HG03045 (cell line): ENCODE data around the gene PRDM11.
A peak's percentile ranks its signal among the peaks of the same experiment; 100 is the strongest.

Source experiments
- ATAC-seq: cut with Tn5 transposase; IDR thresholded peaks from one replicate; pipeline ENCODE4 v1.9.1; 2021; ENCODE audit warnings: mild to moderate bottlenecking, moderate library complexity; ENCODE audit not compliant: unreplicated experiment

The PRDM11 gene

DNA sequence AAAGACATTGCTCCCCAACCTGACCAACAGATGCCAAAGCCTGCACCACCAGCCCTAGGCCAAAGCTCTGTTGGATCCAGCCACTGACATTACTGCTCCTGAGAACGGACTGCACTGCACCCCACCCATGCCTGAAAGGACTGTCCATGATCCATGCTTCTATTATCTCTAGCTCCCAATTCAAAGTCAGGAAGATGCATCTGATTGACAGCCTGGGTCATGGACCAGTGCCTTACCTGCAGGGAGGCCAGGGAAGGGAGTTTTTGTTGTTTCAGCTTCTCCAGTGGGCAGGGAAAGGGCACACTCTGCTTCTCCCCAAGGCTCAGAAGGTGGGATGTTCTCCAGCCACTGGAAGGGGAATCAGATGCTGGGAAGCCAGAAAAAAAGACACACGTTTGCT is 4.8 kb upstream of the PRDM11 start:
- ATAC-seq = no peak

DNA sequence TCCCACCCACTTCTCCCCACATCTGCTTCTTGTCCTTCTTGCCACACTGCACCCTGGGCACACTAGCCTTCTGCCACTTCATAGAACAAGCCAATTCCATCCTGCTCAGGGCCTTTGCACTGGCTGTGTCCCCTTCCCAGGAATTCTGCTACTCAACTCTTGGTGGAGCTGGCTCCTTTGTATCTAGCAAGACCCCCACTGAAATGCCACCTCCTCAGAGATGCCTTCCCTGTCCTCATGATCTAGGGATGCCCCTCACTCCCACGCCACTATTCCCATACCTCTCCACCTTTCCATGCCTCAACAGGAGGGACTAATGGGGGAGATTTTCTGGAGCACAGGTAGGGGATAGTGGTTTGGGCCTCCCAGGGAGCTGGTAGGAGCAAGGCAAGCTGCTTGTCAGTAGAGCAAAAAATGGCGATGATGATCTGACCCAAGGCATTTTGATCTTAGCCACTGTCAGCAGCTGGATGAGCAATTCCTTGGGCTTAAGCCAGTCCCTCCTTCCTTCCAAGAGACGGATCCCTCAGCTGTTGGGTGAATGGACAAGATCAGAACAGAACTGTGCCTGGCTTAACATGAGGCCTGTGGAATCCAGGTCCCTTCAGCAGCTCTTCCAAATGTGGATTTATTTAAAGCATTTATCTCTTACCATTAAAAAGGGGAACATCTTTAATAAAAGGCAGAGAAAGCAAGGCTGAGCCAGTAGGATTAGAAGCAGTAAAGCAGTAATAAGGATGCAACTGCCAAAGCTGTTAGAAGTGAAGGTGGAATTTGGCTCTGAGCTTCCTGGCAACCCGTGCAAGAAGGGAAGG is 4.0 kb upstream of the PRDM11 start:
- no peak for ATAC-seq

GRCh38 chr11:45143494-45143893 is 2.9 kb upstream of the PRDM11 start:
- ATAC-seq = no peak

GRCh38 chr11:45144126-45145082 is 2.0 kb upstream of the PRDM11 start:
- ATAC-seq = no peak

GRCh38 chr11:45145083-45145378 is 1.4 kb upstream of the PRDM11 start:
- ATAC-seq = no peak

GRCh38 chr11:45145379-45146071 is 914 bp upstream of the PRDM11 start:
- no peak for ATAC-seq

DNA sequence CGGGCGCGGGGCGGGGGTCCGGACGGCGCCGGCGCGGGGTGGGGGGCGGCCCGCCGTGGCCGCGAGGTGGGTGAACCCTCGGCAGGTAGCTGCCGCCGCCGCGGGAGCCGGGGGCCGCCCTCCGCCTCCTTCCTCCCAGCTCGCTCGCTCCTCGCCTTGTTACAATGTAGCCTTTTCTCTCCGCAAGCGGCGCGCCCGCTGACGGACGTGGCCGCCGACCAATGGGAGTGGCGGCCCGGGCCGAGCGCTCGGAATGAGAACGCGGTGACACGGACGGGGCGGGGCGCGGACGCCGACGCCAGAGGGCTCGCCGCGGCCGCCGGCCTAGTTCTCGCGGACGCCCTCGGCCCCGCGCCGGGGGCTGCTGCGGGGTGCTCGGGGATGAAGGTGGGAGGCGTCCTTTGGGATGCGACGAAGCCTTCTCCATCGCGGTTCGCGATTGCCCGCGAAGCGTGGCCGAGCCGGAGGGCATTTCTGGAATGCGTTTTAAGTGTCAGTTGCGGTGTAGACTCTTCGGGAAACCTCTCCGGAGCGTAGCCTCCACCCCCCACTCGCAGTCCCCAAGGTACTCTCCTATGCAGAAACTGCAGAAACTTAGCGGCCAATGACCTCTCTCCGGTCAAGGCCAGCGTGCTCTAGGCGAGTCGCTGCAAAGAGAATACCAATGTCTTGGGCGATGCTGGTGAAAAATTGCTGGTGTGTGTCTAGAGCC is 734 bp downstream of the PRDM11 start:
- ATAC-seq = peak; percentile 98

DNA sequence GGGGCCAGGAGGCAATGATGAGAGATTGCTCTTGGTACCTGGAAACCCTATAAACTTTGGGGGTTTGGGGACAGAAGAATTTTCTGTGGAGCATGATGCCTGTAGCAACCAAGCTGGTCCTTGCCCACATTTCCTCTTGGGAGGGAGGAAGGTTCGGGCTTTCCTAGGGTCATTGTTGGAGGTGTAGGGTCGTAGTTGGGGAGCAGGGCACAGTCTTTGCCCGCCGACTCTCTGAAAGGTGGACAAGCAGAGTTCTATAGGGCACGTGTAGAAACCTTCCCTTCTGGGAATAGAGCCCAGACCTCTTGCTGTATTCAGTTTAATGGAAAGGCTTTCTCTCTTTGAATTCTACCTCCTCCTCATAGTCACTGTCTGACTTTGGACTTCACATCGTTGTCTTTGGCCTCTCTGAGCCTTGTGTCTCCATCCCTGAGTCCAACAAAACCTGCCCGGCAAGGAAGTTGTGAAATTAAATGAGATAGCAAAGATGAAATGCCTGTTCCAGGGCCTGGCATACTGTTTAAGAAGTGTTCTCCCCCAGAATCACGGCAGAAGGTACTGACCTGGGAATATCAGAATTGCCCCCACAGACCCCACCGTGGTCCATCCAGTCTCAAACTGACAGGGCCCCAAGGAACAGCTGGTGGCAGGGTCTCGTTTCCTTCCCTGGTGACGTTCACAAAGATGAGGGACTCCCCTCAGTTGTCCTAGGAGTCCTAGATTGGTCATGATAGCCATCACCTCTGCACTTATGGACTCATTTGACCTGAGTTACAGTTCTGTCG is 1.6 kb downstream of the PRDM11 start:
- ATAC-seq = no peak

DNA sequence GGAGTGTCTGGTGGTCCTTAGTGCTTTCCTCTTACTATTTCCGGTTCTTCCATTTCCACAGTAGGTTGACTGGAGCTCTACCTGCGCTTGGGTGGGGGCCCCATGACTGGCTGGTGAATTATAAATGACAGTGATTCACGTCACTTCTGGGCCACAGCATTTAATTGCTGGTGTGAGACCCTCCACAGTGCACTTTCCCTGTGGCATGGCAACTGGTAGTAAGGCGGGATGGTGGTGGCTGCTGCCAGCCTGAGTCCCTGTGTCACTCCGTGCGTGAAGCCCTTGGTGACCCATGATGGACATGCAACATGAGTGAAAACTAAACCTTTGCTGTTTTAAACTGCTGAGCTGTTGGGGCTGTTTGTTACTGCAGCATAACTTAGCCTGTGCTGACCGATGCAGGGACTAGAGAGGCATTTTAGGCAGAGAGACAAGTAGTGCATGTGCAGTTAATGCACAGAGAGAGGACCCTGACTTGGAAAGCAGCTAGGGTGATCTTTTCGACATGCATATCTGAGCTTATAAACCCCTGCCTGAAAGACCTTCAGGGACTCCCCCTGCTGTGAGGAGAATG is 3.1 kb downstream of the PRDM11 start:
- no peak for ATAC-seq

DNA sequence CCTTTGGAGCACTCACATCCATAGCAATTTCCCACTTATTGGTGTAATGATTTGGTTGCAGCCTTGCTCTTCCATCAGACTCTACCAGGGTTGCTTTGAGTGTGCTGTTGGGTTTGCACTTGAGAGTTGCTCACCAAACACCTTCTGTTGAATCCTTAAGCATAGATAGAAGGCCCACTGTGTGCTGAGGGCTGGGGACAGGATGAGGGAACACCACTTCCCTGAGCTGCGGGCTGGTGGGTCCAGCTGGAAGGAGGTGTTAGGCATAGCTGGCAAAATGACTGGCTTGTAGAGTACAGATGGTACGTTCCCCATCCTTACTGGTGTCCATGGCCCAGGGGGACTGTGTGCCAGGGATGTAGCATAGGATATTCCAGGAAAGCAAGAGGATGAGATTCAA is 3.9 kb downstream of the PRDM11 start:
- ATAC-seq = no peak

DNA sequence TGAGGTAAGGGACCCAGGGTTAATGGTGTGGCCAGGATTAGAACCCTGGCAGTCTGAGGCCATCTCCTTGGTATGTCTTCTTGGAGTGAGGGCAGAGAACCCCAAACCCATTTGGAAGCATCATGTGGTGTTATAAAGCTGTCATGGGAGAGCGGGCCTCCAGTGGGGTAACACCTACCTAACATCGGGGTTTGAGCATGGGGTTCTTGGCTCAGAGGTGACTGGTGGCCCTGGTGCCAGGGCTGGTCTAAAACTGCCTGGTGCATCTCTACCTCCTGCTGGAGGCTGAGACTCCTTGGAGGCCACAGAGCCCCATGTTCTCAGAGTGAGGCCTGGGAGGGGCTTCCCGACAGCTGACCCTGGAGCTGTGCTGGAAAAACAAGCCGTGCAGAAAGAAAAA is 4.5 kb downstream of the PRDM11 start:
- no peak for ATAC-seq

GRCh38 chr11:45151362-45151982 is 5.0 kb downstream of the PRDM11 start:
- no peak for ATAC-seq

- ATAC-seq = no peak
These were observed 6.5 kb downstream of the PRDM11 start for GRCh38 chr11:45152740-45153595.

DNA sequence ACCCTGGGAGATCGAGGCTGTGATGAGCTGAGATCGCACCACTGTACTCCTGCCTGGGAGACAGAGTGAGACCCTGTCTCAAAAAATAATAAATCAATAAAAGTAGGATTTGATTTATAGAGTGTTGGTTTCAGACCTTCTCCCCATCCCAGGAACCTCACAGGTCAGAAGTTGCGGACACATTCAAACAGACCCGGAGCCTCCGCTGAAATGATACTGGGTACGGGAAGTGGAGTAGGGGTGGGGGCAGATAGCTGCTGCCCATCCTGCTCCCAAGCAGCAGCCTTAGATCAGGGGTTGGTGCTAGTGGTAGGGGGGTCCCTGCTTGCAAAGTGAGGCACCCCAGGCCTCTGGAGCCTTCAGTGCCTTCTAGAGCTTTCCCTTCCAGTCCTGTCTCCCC is 7.8 kb downstream of the PRDM11 start:
- ATAC-seq = no peak

GRCh38 chr11:45155058-45155551 is 8.7 kb downstream of the PRDM11 start:
- no peak for ATAC-seq

GRCh38 chr11:45155627-45156180 is 9.3 kb downstream of the PRDM11 start:
- ATAC-seq = no peak

DNA sequence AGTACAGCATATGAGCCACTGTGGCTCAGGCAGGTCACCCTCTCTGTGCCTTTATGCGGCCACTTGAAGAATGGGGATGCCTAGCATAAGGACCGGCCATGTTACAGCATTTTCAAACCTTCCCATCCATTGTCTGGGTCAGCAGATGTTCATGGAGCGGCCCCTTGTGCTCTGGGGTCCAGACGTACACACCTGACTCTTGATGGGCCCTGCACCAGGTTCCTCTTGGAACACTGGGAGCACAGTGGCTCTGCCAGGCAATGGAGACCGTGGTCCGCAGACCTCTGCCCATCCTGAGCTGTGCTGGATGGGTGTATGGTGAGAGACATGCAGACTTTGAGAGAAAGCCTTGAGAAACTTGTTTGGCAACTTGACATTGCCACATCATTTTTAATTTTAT is 9.8 kb downstream of the PRDM11 start:
- no peak for ATAC-seq

DNA sequence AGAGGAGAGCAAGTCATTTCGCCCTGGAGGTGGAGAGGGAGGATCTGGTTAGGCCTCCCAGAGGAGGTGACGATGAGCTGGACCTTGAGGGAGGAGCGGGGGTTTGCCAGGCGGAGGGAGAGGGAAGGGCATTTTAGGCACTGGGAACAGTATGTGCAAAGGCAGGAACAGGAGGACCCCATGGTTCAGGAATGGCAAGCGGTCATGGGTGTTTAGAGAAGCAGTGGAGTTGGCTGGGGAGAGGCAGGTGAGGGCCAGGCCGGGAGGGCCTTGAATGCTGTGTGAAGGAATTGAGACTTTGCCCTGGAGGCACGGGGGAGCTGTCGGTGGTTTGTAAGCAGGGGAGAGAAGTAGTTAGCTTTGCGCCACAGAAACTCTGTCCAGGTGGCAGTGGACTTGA is 10.3 kb downstream of the PRDM11 start:
- ATAC-seq = no peak
